ENCODE results near the gene TP53I11. TPM values are rescaled to one million over a fixed set of nuclear protein-coding genes. Genes with fewer than 3 reads are reported as not detected.

The TP53I11 gene
- total and polyA plus RNA-seq, 8 donors = 45.7 to 95.5 (median 58.2) TPM

DNA sequence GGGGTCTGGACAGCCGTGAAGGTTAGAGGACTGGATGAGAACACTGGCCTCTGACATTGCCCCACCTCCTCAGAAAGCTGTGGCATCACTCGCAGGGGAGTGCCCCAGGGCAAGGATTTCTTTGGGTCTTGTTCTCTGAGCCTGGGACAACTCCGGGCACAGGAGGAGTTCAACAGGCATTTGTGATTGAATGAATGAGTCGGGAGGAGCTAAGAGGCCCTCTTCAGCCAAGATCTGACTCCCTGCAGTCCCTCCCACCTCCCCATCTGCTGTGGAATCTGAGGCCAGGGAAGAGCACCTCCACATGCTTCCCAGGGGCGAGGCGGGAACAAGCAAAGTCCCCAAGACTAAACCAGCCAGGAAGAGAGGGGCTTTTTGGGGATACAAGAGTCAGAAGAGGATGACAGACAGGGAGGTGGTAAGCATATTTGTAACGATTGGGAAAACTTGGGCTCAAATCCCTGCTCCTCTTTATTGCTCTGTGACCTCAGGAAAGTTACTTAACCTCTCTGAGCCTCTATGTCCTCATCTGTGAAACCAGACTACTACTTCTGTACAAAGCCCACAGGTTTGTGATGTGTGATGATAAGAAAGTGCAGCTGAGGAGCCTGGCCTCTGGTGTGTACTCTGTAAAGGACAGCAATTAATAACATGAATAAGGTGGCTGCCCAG lies 6.4 kb downstream of the TP53I11 start:
- no peak overlapping the region for H3K27ac ChIP-seq
- no peak overlapping the region for H3K4me3 ChIP-seq
- no peaks in the 10 kb centered on the region for H3K27me3 ChIP-seq
- peaks cover 0 to 22% of the 10 kb centered on the region in 2 donors for H3K36me3 ChIP-seq
- peaks cover 0 to 72% of the 10 kb centered on the region in 2 donors for H3K4me1 ChIP-seq
- no peaks in the 10 kb centered on the region for H3K9me3 ChIP-seq
- TF ChIP-seq, protein P1, sequence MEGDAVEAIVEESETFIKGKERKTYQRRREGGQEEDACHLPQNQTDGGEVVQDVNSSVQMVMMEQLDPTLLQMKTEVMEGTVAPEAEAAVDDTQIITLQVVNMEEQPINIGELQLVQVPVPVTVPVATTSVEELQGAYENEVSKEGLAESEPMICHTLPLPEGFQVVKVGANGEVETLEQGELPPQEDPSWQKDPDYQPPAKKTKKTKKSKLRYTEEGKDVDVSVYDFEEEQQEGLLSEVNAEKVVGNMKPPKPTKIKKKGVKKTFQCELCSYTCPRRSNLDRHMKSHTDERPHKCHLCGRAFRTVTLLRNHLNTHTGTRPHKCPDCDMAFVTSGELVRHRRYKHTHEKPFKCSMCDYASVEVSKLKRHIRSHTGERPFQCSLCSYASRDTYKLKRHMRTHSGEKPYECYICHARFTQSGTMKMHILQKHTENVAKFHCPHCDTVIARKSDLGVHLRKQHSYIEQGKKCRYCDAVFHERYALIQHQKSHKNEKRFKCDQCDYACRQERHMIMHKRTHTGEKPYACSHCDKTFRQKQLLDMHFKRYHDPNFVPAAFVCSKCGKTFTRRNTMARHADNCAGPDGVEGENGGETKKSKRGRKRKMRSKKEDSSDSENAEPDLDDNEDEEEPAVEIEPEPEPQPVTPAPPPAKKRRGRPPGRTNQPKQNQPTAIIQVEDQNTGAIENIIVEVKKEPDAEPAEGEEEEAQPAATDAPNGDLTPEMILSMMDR (IDR thresholded peaks at IDR 0.05) = no peak
- ATAC-seq (no peak), DNase-seq (no peak)
- intact Hi-C loops (cut with DNase I) = no loop called here

DNA sequence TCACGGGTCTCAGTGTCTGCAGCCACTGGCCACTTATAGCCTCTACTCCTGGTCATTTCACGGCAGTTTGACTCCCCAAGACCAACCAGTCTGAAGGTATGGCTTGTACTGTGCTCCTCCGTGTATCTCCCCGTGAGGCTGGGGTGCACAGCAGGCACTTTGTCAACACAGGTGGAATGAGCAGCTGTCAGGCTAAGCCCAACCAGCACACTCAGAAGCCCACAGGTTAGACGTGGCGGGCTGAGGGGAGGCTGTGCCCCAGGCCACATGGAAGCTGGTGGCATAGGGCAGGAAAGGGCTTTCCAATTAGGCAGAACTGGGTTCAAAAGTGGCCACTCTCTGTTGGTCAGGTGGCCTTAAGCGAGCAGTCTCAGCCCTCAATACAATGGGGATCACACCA lies 7.0 kb downstream of the TP53I11 start:
- no peak overlapping the region for H3K27ac ChIP-seq
- H3K27me3 ChIP-seq = no peaks in the 10 kb centered on the region
- peaks cover 0 to 68% of the 10 kb centered on the region in 2 donors for H3K4me1 ChIP-seq
- no peak for DNase-seq
- intact Hi-C loops (cut with DNase I) = no loop called here
- TF ChIP-seq, protein P1 (IDR thresholded peaks at IDR 0.05) = no peak
- peaks cover 0 to 22% of the 10 kb centered on the region in 2 donors for H3K36me3 ChIP-seq
- ATAC-seq = no peak
- no peak overlapping the region for H3K4me3 ChIP-seq
- H3K9me3 ChIP-seq = no peaks in the 10 kb centered on the region

DNA sequence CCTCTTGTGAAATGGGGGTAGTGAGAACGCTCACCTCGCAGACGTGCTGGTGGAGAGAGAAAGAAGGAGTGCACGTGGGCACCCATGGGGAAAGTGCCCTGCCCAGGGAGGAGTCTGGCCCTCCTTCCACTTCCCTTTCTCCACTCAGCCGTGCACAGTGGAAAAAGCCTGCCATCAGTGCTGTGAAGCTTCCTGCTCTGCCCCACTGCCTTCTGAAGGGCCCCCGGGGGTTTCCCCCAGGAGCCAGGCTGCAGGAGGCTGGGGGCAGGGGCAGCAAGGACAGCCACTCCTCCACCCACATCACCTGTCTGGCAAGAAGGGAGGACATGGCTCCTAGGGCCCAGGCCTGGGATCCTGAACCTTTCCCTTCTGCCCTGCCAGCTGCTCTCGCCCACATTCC lies 7.6 kb downstream of the TP53I11 start:
- H3K36me3 ChIP-seq = peaks cover 0 to 26% of the 10 kb centered on the region in 2 donors
- no peaks in the 10 kb centered on the region for H3K27me3 ChIP-seq
- H3K9me3 ChIP-seq = no peaks in the 10 kb centered on the region
- DNase-seq (peak in 2 of 4 donors; percentile 75 to 84), ATAC-seq (peak; percentile 84)
- peaks cover 0 to 62% of the 10 kb centered on the region in 2 donors for H3K4me1 ChIP-seq
- no peak overlapping the region for H3K4me3 ChIP-seq
- TF ChIP-seq, protein P1 (IDR thresholded peaks at IDR 0.05) = no peak
- intact Hi-C loops (cut with DNase I) = no loop called here
- no peak overlapping the region for H3K27ac ChIP-seq

DNA sequence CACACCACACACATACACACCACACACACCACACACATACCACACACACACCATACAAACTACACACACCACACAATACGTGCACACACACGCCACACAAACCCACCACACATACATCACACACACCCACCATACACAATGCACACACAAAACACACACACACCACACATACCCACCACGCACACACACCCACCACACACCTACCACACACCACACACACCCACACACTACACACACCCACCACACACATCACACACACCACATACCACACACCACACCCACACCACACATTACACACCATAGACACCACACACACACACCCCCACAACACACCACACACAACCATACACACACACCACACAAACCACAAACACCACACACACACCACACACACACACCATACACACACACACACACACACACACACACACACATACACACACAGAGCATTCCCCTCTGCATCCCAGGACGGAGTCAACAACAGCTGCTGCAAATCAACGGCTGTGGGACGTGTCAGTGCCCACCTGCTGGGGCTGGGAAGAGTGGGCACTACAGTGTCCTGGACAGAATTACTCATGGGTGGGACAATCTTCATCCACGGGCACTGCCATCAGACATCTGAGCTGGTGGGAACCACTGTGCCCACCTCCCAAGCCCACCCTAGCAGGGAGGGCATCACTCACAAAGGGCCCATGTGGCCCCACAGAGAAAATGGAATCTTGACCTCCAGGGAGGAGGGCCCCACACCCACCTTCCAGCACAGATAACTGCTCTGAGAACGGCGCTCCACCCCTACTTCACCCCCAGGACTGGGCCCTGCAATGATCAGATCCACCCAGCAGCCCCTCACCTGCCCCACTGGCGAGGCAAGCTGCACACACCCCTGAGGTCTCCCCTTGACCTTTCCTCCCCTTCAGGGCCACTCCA lies 8.4 kb downstream of the TP53I11 start:
- H3K27me3 ChIP-seq = no peaks in the 10 kb centered on the region
- peaks cover 0 to 35% of the 10 kb centered on the region in 2 donors for H3K36me3 ChIP-seq
- intact Hi-C loops (cut with DNase I) = no loop called here
- no peak overlapping the region for H3K27ac ChIP-seq
- H3K9me3 ChIP-seq = no peaks in the 10 kb centered on the region
- H3K4me1 ChIP-seq = peaks cover 0 to 54% of the 10 kb centered on the region in 2 donors
- no peak for DNase-seq
- no peak for ATAC-seq
- TF ChIP-seq, protein P1 (IDR thresholded peaks at IDR 0.05) = no peak
- H3K4me3 ChIP-seq = no peak overlapping the region
